ENCODE measurements around the gene MIEF1.

Gene MIEF1

GRCh38 chr22:39471381-39472141, 30.5 kb upstream of the MIEF1 start:
- DNase-seq = no peak

GRCh38 chr22:39472570-39473556, 29.2 kb upstream of the MIEF1 start:
- DNase-seq = no peak

GRCh38 chr22:39473851-39474250, 28.2 kb upstream of the MIEF1 start:
- no peak for DNase-seq

GRCh38 chr22:39474351-39475111, 27.6 kb upstream of the MIEF1 start:
- DNase-seq = no peak

- DNase-seq = no peak
Measured at GRCh38 chr22:39475337-39475736, 26.8 kb upstream of the MIEF1 start.

- DNase-seq = no peak
Measured at GRCh38 chr22:39475902-39476301, 26.2 kb upstream of the MIEF1 start.

GRCh38 chr22:39476664-39477063, 25.4 kb upstream of the MIEF1 start:
- no peak for DNase-seq

- no peak for DNase-seq
Measured at GRCh38 chr22:39477542-39477941, 24.5 kb upstream of the MIEF1 start.

- no peak for DNase-seq
Measured at GRCh38 chr22:39478441-39478850, 23.6 kb upstream of the MIEF1 start.

- DNase-seq = no peak
Measured at GRCh38 chr22:39479254-39479653, 22.8 kb upstream of the MIEF1 start.

- no peak for DNase-seq
Measured at GRCh38 chr22:39480557-39480956, 21.5 kb upstream of the MIEF1 start.

GRCh38 chr22:39481054-39481453, 21.0 kb upstream of the MIEF1 start:
- no peak for DNase-seq

GRCh38 chr22:39481595-39481994, 20.5 kb upstream of the MIEF1 start:
- DNase-seq = no peak

- DNase-seq = no peak
Measured at GRCh38 chr22:39482768-39483167, 19.3 kb upstream of the MIEF1 start.

- no peak for DNase-seq
Measured at GRCh38 chr22:39486951-39487825, 14.9 kb upstream of the MIEF1 start.

- no peak for DNase-seq
Measured at GRCh38 chr22:39487826-39488520, 14.1 kb upstream of the MIEF1 start.

GRCh38 chr22:39488563-39489083, 13.5 kb upstream of the MIEF1 start:
- DNase-seq = no peak

GRCh38 chr22:39489094-39490068, 12.7 kb upstream of the MIEF1 start:
- no peak for DNase-seq

- peak; percentile 73 for DNase-seq
Measured at GRCh38 chr22:39490135-39490798, 11.8 kb upstream of the MIEF1 start.

Data from NCI-H1105 (cell line).